NCI-H1436 (cell line): Measurements from ENCODE around the gene S100A6.

Experiments
- DNase-seq: peaks from one replicate; lab custom pipeline; 2025; lab: John Stamatoyannopoulos, UW

Gene S100A6

DNA sequence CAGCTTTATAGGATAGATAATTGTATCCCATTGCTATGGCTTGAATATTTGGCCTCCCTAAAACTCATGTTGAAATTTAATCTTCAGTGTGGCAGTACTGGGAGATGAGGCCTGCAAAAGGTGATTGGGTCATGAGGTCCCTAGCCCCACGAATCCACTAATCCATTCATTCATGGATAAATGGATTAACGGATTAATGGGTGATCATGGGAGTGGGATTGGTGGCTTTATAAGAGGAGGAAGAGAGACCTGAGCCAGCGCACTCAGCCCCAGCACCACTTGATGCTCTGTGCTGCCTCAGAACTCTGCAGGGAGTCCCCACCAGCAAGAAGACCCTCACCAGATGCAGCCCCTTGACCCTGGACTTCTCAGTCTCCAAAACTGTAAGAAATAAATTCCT lies 32.0 kb downstream of the S100A6 start:
- DNase-seq: no peak

DNA sequence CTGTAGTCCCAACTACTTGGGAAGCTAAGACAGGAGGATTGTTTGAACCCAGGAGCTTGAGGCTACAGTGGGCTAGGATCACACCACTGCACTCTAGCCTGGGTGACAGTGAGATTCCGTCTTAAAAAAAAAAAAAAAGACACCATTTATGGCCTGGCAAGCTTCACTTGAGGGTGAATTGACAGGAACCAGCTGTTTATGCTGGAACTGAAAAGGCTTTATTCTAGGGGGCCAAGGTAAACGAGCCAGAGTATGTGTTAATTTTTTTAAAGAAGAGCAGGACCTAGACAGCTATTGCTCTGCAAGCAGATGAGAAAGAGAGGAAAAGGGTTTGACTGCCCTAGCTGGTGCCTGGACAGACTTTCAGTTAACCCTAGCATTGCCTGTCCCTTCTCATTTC lies 37.0 kb downstream of the S100A6 start:
- DNase-seq: no peak

GRCh38 chr1:153495536-153495935 lies 40.3 kb downstream of the S100A6 start:
- no peak for DNase-seq

GRCh38 chr1:153494976-153495535 lies 40.7 kb downstream of the S100A6 start:
- peak; percentile 92 for DNase-seq

GRCh38 chr1:153493343-153493960 lies 42.3 kb downstream of the S100A6 start:
- peak; percentile 28 for DNase-seq

GRCh38 chr1:153490272-153491051 lies 45.3 kb downstream of the S100A6 start:
- DNase-seq: peak; percentile 85

- DNase-seq: no peak
Measured at GRCh38 chr1:153488731-153489130, 47.1 kb downstream of the S100A6 start.

- DNase-seq: no peak
Measured at GRCh38 chr1:153487707-153488106, 48.1 kb downstream of the S100A6 start.

DNA sequence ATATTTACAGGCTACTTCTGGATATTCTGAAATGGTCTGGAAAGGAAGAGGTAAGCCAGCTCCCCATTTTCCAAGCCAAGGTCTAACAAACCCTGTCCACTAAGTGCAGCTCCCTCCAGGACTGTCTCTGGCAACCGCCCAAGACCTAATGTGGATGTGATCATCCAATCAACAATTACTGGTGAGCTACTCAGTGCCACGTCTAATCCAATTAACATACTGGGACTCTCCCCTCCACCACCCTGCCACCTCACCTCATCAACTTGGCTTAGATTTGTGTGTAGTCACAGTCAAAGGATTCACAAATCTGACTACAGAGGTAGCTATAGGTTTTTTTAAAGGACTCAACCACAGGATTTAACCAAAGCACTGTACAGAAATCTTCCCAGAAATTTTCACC lies 49.9 kb downstream of the S100A6 start:
- DNase-seq: peak; percentile 87
